PFSK-1 (cell line): ENCODE data around the gene TRPV5.

Source experiments
- FOXP2 ChIP-seq: optimal IDR thresholded peaks from 2 replicates; pipeline ENCODE3; 2011; ENCODE audit warnings: borderline replicate concordance, control low read depth, inconsistent platforms; ENCODE audit not compliant: insufficient read depth; ENCODE audit errors: extremely low read length, extremely low read depth
- POLR2AphosphoS5 ChIP-seq: IDR thresholded peaks from 2 replicates; pipeline ENCODE4 v1.6.1; 2012; ENCODE audit warnings: low read depth, mild to moderate bottlenecking, control low read depth, low read length, moderate library complexity
- REST ChIP-seq, 2 experiments: IDR thresholded peaks; 2 replicates each; pipeline versions ENCODE4 v1.6.1 to v1.8.0; 2011 to 2012; ENCODE audit warnings: low read depth in 2 of 2, low read length in 2 of 2, control low read depth in 1 of 2, inconsistent platforms in 1 of 2, mild to moderate bottlenecking in 1 of 2, moderate library complexity in 1 of 2; ENCODE audit not compliant: insufficient read depth in 1 of 2
- SIN3A ChIP-seq: IDR thresholded peaks from 2 replicates; pipeline ENCODE4 v1.6.1; 2012; ENCODE audit warnings: mild to moderate bottlenecking, low read length, moderate library complexity, borderline replicate concordance; ENCODE audit not compliant: insufficient read depth
- TAF1 ChIP-seq: IDR thresholded peaks from 2 replicates; pipeline ENCODE4 v1.6.1; 2012; ENCODE audit warnings: low read length, control low read depth, borderline replicate concordance; ENCODE audit not compliant: insufficient read depth

Gene TRPV5

GRCh38 chr7:142880876-142881505, 52.6 kb downstream of the TRPV5 start:
- no peak for TF ChIP-seq SIN3A
- TF ChIP-seq FOXP2 = no peak
- no peak for TF ChIP-seq REST (IDR thresholded peaks at IDR 0.05; ENCODE audit: insufficient read depth in 1 of 2, low read depth in 2 of 2, low read length in 2 of 2)
- no peak for TF ChIP-seq TAF1
- no peak for TF ChIP-seq POLR2AphosphoS5

GRCh38 chr7:142879060-142879459, 54.5 kb downstream of the TRPV5 start:
- TF ChIP-seq FOXP2 (no peak), POLR2AphosphoS5 (no peak), TAF1 (no peak), REST (IDR thresholded peaks at IDR 0.05; ENCODE audit: insufficient read depth in 1 of 2, low read depth in 2 of 2, low read length in 2 of 2) (no peak), SIN3A (no peak)

DNA sequence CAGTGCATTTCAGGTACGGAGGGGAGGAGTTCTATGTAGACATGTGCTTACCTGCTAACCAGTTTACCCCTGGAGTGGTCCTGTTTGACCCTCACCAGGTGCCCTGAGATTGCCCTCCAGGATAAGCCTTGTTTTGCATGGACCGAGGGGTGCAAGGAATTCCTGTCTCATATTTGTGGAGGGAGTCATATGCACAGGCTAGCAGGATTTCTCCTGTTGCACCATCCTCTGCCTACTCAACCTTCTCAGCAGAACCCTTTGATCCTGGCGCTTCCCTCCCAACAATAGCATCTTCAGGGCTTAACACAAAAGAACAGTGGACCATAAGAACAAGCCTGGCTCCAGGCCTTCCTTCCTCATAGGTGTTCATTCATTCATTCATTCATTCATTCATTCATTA, 55.2 kb downstream of the TRPV5 start:
- TF ChIP-seq REST (IDR thresholded peaks at IDR 0.05; ENCODE audit: insufficient read depth in 1 of 2, low read depth in 2 of 2, low read length in 2 of 2) (no peak), FOXP2 (no peak), SIN3A (no peak), POLR2AphosphoS5 (no peak), TAF1 (no peak)

GRCh38 chr7:142876991-142877910, 56.3 kb downstream of the TRPV5 start:
- TF ChIP-seq FOXP2 (no peak), TAF1 (no peak), POLR2AphosphoS5 (no peak), SIN3A (no peak), REST (IDR thresholded peaks at IDR 0.05; ENCODE audit: insufficient read depth in 1 of 2, low read depth in 2 of 2, low read length in 2 of 2) (no peak)
